Measurements from ENCODE around the gene CCDC34. TPM values are rescaled to one million over a fixed set of nuclear protein-coding genes. Genes with fewer than 3 reads are reported as not detected.
A peak's percentile ranks its signal among the peaks of the same experiment; 100 is the strongest.
"Not testable (repeated sequence)": the region's sequence is repeated elsewhere in the genome, so short reads cannot be mapped to it uniquely, and the experiment has no call there.

CCDC34 gene
- total and polyA plus RNA-seq, 12 donors: 1.1 to 10.7 (median 3.3) TPM

DNA sequence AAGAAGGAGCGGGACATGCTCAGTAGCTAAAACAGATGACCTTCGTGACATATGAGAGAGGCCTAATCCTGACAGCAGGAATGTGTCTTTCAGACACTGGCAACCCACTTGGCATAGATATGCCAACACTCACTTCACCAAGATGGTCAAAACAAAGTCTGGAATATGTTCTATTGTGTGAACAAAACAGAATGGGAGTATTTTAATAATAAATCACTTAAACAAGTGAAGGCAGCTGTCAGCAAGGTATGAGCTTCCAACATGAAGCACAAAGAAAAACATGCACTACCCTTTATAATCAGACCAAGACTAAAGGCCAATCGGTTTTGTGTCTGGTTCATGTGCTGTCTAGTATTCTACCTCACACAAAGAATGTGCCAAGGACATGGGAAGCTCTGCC is 23.1 kb downstream of the CCDC34 start:
- H3K4me3 ChIP-seq: no peak overlapping the region
- H3K27me3 ChIP-seq: no peaks in the 10 kb centered on the region
- H3K4me1 ChIP-seq: peaks cover 0 to 6% (median 0%) of the 10 kb centered on the region in 9 donors
- no peaks in the 10 kb centered on the region for H3K9me3 ChIP-seq
- H3K36me3 ChIP-seq: peaks cover 0 to 9% (median 0%) of the 10 kb centered on the region in 9 donors
- ATAC-seq (peak; percentile 72 to 97 (median 90)), DNase-seq (peak in 1 of 2 donors; percentile 25)
- TF ChIP-seq, protein P1, sequence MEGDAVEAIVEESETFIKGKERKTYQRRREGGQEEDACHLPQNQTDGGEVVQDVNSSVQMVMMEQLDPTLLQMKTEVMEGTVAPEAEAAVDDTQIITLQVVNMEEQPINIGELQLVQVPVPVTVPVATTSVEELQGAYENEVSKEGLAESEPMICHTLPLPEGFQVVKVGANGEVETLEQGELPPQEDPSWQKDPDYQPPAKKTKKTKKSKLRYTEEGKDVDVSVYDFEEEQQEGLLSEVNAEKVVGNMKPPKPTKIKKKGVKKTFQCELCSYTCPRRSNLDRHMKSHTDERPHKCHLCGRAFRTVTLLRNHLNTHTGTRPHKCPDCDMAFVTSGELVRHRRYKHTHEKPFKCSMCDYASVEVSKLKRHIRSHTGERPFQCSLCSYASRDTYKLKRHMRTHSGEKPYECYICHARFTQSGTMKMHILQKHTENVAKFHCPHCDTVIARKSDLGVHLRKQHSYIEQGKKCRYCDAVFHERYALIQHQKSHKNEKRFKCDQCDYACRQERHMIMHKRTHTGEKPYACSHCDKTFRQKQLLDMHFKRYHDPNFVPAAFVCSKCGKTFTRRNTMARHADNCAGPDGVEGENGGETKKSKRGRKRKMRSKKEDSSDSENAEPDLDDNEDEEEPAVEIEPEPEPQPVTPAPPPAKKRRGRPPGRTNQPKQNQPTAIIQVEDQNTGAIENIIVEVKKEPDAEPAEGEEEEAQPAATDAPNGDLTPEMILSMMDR (IDR thresholded peaks at IDR 0.05): no peak
- 36 to 66% methylated on average over 3 of the region's 3 CpGs for WGBS, 2 donors
- H3K27ac ChIP-seq: peak overlapping the region in 1 of 10 donors; percentile 24
- intact Hi-C loops (cut with DNase I): no loop called here

- H3K4me3 ChIP-seq; ATAC-seq; H3K27me3 ChIP-seq; H3K36me3 ChIP-seq; DNase-seq; H3K4me1 ChIP-seq; H3K27ac ChIP-seq; H3K9me3 ChIP-seq; intact Hi-C loops (cut with DNase I): not testable (repeated sequence)
- 95 to 98% methylated on average over 4 of the region's 4 CpGs for WGBS, 2 donors
Observed at GRCh38 chr11:27334764-27335163, 28.3 kb downstream of the CCDC34 start.

DNA sequence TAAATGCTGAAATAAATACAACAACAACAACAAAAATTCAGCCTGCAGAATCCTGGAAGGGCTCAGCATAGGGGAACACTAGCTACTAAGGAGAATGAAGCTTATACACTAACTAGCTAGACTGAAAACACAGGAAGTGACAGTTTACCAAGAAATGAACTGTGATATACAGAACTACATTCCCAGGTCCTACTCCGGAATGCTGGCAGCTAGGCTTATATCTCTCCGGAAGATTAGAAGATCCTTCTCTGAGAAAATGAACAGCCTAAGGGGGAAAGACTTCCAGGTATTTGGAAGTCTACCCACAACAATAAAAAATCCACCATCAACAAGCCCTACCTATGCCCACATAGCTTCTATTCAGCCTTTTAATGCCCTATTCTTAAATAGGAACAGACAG is 31.0 kb downstream of the CCDC34 start:
- DNase-seq (no peak), ATAC-seq (no peak)
- Histone ChIP-seq H3K9me3 (peaks cover 0 to under 1% (median 0%) of the 10 kb centered on the region in 11 donors), H3K27me3 (no peaks in the 10 kb centered on the region), H3K4me3 (no peak overlapping the region), H3K4me1 (no peaks in the 10 kb centered on the region), H3K27ac (no peak overlapping the region), H3K36me3 (no peaks in the 10 kb centered on the region)
- intact Hi-C loops (cut with DNase I): no loop called here
- TF ChIP-seq, protein P1 (IDR thresholded peaks at IDR 0.05): no peak
- WGBS, 2 donors: 41 to 47% methylated on average over 2 of the region's 2 CpGs

DNA sequence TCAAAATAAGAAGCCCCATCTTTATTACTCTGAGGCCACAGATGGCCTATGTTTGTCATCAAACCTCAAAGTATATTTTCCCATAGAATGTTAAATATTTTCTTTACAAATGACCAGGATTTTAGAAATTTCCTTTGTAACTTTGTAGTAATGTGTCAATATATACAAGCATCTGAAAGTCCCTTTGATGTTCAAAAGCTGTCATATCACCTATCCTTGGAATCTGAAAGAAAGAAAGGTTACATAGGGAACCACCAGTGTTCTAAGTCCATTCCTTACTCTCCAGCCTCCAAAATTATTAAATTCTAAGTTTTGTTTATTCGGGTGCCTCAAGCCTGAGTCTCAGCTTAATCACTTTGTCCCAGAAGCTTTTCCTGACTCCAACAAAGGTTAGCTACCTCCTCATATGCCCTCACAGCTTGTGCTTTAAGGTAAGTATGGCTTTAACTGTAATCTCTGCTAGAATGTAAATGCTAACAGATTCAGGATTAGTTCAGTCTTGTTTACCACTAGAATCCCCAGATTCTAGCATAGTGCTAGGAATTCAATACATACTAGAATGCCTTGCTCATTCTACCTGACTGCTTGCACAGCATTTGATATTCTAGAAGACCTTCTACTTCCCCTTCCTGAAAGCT is 32.3 kb downstream of the CCDC34 start:
- DNase-seq (no peak), ATAC-seq (no peak)
- Histone ChIP-seq H3K27ac (no peak overlapping the region), H3K4me1 (no peaks in the 10 kb centered on the region), H3K4me3 (no peak overlapping the region), H3K36me3 (no peaks in the 10 kb centered on the region), H3K27me3 (no peaks in the 10 kb centered on the region), H3K9me3 (peaks cover 0 to 13% (median 0%) of the 10 kb centered on the region in 11 donors)
- intact Hi-C loops (cut with DNase I): no loop called here
- WGBS, 2 donors: 96 to 97% methylated on average over 1 of the region's 1 CpG
- TF ChIP-seq, protein P1 (IDR thresholded peaks at IDR 0.05): no peak

GRCh38 chr11:27329867-27330632 is 33.0 kb downstream of the CCDC34 start:
- Histone ChIP-seq H3K36me3 (no peaks in the 10 kb centered on the region), H3K4me3 (no peak overlapping the region), H3K27me3 (no peaks in the 10 kb centered on the region), H3K4me1 (no peaks in the 10 kb centered on the region), H3K27ac (no peak overlapping the region), H3K9me3 (peaks cover 0 to 13% (median 0%) of the 10 kb centered on the region in 11 donors)
- DNase-seq (no peak), ATAC-seq (no peak)
- intact Hi-C loops (cut with DNase I): no loop called here
- WGBS, 2 donors: 93 to 96% methylated on average over 4 of the region's 4 CpGs
- TF ChIP-seq, protein P1 (IDR thresholded peaks at IDR 0.05): no peak

Measured in heart right ventricle (tissue), 16 donors.